OCI-LY1 (cell line): ENCODE data around the gene LETMD1.
A peak's percentile ranks its signal among the peaks of the same experiment; 100 is the strongest.

Source experiments
- H2AFZ ChIP-seq: fragments of 200-600 bp; sonication (generic), shearing (Covaris generic); 2 replicates; pipeline ENCODE4 v1.6.0; 2014; ENCODE audit warnings: antibody characterized with exemption, mild to moderate bottlenecking, low read length
- H3F3A ChIP-seq: fragments of 200-600 bp; sonication (generic), shearing (Covaris generic); 2 replicates; pipeline ENCODE4 v1.6.0; 2014; ENCODE audit warnings: mild to moderate bottlenecking, antibody characterized with exemption, low read length, moderate library complexity; ENCODE audit not compliant: insufficient read depth
- H3K27ac ChIP-seq: fragments of 200-600 bp; sonication (generic); 2 replicates; pipeline ENCODE4 v1.5.1; 2014; ENCODE audit warnings: low read length, mixed run types, mild to moderate bottlenecking, low read depth; ENCODE audit not compliant: poor library complexity, severe bottlenecking
- H3K27me3 ChIP-seq: fragments of 200-600 bp; sonication (generic); 2 replicates; pipeline ENCODE4 v1.6.0; 2014; ENCODE audit warnings: antibody characterized with exemption, mild to moderate bottlenecking, low read length, moderate library complexity; ENCODE audit not compliant: insufficient read depth
- H3K36me3 ChIP-seq: fragments of 200-600 bp; sonication (generic); 2 replicates; pipeline ENCODE4 v1.6.1; 2014; ENCODE audit warnings: mild to moderate bottlenecking, antibody characterized with exemption, low read length, moderate library complexity, mixed read lengths; ENCODE audit not compliant: insufficient read depth
- H3K4me1 ChIP-seq: fragments of 200-600 bp; sonication (generic); 2 replicates; pipeline ENCODE4 v1.5.1; 2014; ENCODE audit warnings: mild to moderate bottlenecking, low read length, moderate library complexity; ENCODE audit not compliant: insufficient read depth, severe bottlenecking
- H3K4me2 ChIP-seq: fragments of 200-600 bp; sonication (generic), shearing (Covaris generic); 2 replicates; pipeline ENCODE4 v1.6.1; 2014; ENCODE audit warnings: low read length
- H3K4me3 ChIP-seq: fragments of 200-600 bp; sonication (generic); 2 replicates; pipeline ENCODE4 v1.5.1; 2014; ENCODE audit warnings: low read length, low read depth, mild to moderate bottlenecking, mixed read lengths; ENCODE audit not compliant: poor library complexity, severe bottlenecking
- H3K79me2 ChIP-seq: fragments of 200-600 bp; shearing (Covaris generic); 2 replicates; pipeline ENCODE4 v1.6.1; 2016; ENCODE audit warnings: mixed run types, low read length, mixed read lengths; ENCODE audit not compliant: insufficient read depth
- H3K9ac ChIP-seq: fragments of 200-600 bp; sonication (generic), shearing (Covaris generic); 2 replicates; pipeline ENCODE4 v1.6.1; 2014; ENCODE audit warnings: mild to moderate bottlenecking, low read length, mixed read lengths
- H3K9me2 ChIP-seq: fragments of 200-600 bp; sonication (generic), shearing (Covaris generic); 2 replicates; pipeline ENCODE4 v1.6.1; 2014; ENCODE audit warnings: low read depth, mild to moderate bottlenecking, low read length, mixed read lengths
- H3K9me3 ChIP-seq: fragments of 200-600 bp; shearing (Covaris generic); 2 replicates; pipeline ENCODE4 v1.6.1; 2014; ENCODE audit warnings: low read length, mixed read lengths
- H4K20me1 ChIP-seq: fragments of 200-600 bp; sonication (generic), shearing (Covaris generic); 2 replicates; pipeline ENCODE4 v1.6.0; 2016; ENCODE audit warnings: mild to moderate bottlenecking, low read length; ENCODE audit not compliant: insufficient read depth
- EZH2 ChIP-seq: fragments of 200-600 bp; sonication (generic), shearing (Covaris generic); IDR thresholded peaks from 2 replicates; pipeline ENCODE4 v1.8.0; 2017; ENCODE audit warnings: borderline replicate concordance, mixed run types, mild to moderate bottlenecking, antibody characterized with exemption, low read length, moderate library complexity, mixed read lengths
- TF ChIP-seq, protein P1 (sequence below): fragments of 200-600 bp; sonication (generic), shearing (Covaris generic); IDR thresholded peaks from 2 replicates; pipeline ENCODE4 v1.5.1; 2017; ENCODE audit warnings: mild to moderate bottlenecking, antibody characterized with exemption, low read length, moderate library complexity, mixed read lengths

The LETMD1 gene, protein sequence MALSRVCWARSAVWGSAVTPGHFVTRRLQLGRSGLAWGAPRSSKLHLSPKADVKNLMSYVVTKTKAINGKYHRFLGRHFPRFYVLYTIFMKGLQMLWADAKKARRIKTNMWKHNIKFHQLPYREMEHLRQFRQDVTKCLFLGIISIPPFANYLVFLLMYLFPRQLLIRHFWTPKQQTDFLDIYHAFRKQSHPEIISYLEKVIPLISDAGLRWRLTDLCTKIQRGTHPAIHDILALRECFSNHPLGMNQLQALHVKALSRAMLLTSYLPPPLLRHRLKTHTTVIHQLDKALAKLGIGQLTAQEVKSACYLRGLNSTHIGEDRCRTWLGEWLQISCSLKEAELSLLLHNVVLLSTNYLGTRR

DNA sequence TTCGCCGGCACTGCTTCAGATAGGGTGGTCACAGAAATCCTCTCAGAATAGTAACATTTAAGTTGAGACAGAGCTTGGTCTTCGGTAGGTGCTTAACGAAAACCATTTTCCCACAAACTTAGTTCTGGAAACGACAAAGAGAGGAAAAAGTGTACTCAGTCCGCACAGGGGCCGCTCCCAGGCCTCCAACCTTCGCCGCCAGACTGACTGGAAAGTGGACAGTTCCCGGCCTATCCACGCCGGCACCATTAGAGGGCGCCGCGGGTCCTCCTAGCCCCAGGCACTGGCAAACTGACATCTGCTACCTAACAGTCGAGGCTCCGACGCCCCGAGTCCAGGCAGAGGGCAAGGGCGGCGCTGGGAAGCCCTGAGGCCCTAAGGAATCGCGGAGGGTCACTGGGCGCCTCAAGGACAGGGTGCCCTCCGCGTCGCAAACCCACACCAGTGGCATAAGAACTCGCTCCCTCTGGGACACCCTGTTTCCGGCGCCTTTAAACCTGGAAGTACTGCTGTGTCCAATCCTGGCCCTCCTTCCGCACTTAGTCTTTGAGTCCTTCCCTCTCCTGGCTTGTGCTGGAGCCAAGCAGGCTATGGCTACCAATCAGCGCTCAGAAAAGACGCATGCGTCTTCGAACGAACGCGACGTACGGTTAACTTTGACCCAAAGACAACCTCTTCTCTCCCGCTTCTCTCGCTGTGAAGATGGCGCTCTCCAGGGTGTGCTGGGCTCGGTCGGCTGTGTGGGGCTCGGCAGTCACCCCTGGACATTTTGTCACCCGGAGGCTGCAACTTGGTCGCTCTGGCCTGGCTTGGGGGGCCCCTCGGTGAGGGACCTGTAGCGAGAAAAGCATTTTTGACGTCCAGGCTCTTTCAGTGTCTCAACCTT lies at the start of gene LETMD1:
Gene LETMD1 (plus strand): TSS at position 673 of the 886 bp plus-strand sequence. CDS start 30 bp downstream, at position 703.
- Histone ChIP-seq H3K4me3 (peak within 1 kb of the TSS; percentile 75), H3K9me2 (no peaks in the 10 kb centered on the region), H3K79me2 (peaks cover 12% of the 10 kb centered on the region; the same call in 1 of the 2 replicates), H2AFZ (peak within 1 kb of the TSS; percentile 32), H3K27ac (peak within 1 kb of the TSS; percentile 40), H3K9me3 (no peaks in the 10 kb centered on the region), H3F3A (no peaks in the 10 kb centered on the region), H4K20me1 (no peaks in the 10 kb centered on the region), H3K36me3 (peaks cover 10% of the 10 kb centered on the region), H3K9ac (peak within 1 kb of the TSS; percentile 84), H3K27me3 (no peaks in the 10 kb centered on the region), H3K4me2 (peak within 1 kb of the TSS; percentile 88), H3K4me1 (peaks cover 20% of the 10 kb centered on the region)
- no peak for TF ChIP-seq EZH2
- TF ChIP-seq, protein P1, sequence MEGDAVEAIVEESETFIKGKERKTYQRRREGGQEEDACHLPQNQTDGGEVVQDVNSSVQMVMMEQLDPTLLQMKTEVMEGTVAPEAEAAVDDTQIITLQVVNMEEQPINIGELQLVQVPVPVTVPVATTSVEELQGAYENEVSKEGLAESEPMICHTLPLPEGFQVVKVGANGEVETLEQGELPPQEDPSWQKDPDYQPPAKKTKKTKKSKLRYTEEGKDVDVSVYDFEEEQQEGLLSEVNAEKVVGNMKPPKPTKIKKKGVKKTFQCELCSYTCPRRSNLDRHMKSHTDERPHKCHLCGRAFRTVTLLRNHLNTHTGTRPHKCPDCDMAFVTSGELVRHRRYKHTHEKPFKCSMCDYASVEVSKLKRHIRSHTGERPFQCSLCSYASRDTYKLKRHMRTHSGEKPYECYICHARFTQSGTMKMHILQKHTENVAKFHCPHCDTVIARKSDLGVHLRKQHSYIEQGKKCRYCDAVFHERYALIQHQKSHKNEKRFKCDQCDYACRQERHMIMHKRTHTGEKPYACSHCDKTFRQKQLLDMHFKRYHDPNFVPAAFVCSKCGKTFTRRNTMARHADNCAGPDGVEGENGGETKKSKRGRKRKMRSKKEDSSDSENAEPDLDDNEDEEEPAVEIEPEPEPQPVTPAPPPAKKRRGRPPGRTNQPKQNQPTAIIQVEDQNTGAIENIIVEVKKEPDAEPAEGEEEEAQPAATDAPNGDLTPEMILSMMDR = peak; percentile 96

DNA sequence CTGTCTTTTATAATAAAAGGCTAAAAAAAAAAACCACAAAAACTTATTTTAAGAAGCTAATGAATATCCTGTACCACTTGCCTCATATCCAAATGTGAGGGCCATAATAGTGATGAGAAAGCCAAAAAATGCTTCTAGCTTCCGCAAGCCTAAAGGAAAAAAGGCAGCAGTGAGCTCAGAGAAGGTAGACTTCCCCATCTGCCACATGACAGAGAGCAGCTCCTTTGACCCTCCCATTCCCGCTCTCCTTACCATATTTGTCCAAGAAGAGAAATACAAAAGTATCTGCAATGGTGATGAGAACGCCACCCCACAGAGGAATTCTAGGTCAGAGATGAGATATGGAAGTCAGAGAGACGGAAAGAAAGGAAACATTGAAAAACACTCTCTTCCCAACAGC lies 49.0 kb upstream of the LETMD1 start:
- Histone ChIP-seq H3K9me3 (no peaks in the 10 kb centered on the region), H4K20me1 (no peaks in the 10 kb centered on the region), H3K27ac (no peak overlapping the region), H2AFZ (no peak overlapping the region), H3K79me2 (no peaks in the 10 kb centered on the region), H3K4me3 (no peak overlapping the region), H3K27me3 (no peaks in the 10 kb centered on the region), H3K36me3 (peaks cover 48% of the 10 kb centered on the region), H3K9me2 (no peaks in the 10 kb centered on the region), H3K4me2 (no peak overlapping the region), H3K9ac (no peak overlapping the region), H3K4me1 (no peaks in the 10 kb centered on the region), H3F3A (no peaks in the 10 kb centered on the region)
- TF ChIP-seq, protein P1 = no peak

DNA sequence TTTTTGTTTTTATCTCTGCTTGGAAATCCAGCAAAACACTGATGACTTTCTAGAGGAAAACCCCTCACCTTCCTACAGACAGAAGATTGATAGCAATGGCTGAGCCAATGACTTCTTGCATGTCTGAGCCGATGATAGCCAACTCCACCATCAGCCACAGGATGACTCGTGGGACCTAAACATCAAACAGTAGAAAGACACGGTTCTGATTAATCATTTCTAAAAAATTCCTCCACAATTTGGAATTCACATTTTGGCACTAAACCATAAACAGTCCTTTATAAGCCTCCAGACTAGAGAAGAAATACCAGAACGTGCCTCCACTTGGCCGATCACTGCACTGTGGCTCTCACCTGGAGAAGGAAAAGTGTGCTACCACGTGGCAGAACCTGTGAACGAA lies 47.9 kb upstream of the LETMD1 start:
- no peaks in the 10 kb centered on the region for H3K9me3 ChIP-seq
- no peaks in the 10 kb centered on the region for H3K9me2 ChIP-seq
- H4K20me1 ChIP-seq = no peaks in the 10 kb centered on the region
- no peak overlapping the region for H3K4me2 ChIP-seq
- H2AFZ ChIP-seq = no peak overlapping the region
- no peaks in the 10 kb centered on the region for H3F3A ChIP-seq
- H3K79me2 ChIP-seq = no peaks in the 10 kb centered on the region
- TF ChIP-seq, protein P1 = no peak
- no peak for TF ChIP-seq EZH2
- no peak overlapping the region for H3K4me3 ChIP-seq
- H3K4me1 ChIP-seq = no peaks in the 10 kb centered on the region
- H3K27ac ChIP-seq = no peak overlapping the region
- H3K36me3 ChIP-seq = peaks cover 50% of the 10 kb centered on the region
- no peak overlapping the region for H3K9ac ChIP-seq
- H3K27me3 ChIP-seq = no peaks in the 10 kb centered on the region
